Measurements from ENCODE around the gene AKR1E2.

Gene AKR1E2

DNA sequence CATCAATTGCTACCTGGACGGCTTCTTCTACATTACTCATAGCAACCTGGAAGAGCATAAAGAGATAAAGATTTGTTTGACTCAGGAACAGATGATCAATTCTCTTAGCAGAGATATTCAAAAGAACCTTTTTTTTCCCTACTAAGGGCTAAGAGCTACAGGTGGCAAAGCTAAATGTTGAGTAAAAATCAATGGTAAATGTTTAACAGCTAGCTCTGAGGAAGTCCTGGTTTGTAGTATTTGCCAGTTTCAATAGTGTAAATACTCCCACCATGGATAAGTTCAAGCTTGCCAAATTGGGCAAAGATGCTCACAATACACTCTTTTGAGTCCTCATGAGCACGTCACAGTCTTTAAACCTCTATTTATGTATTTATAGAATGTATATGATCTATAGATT, 64.0 kb downstream of the AKR1E2 start:
- FAIRE-seq: no peak
- DNase-seq (ENCODE audit: insufficient read length, low spot score): no peak

DNA sequence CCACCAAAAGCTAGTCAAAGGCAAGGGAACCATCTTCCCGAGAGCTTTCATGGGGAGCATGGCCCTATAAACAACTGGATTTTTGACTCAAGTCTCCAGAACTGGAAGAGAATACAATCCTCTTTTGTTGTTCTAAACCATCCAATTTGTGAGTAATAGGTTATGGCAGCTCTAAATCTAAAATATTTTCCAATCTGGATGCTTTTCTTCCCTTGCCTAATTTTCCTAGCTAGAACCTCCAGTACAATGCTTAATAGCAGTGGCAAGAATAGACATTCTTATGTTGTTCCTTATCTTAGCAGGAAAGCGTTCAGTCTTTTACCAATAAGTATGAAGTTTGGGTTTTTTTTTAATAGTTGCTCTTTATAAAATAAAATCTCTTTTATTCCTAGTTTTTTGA, 66.7 kb downstream of the AKR1E2 start:
- DNase-seq (ENCODE audit: insufficient read length, low spot score) (no peak), FAIRE-seq (no peak)

DNA sequence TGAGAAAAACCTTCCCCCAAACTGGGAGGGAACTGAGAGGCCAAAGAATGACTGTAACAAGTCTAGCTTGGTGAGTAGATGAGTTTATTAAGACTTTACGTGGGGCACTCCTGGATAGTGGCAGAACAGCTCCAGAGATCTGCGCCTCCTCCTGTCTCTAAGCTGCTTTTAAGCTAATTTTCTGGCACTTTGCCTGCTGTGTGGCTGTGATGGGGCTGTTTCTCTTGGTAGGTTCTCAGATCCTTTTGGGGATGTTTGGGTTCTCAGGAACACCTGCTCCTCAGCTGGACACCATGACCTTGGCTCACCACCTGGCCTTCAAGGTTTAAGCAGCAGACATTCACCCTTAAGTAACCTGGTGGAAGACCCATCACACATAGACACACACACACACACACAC, 68.3 kb downstream of the AKR1E2 start:
- FAIRE-seq (no peak), DNase-seq (ENCODE audit: insufficient read length, low spot score) (no peak)

All from GM19239 (cell line).